AG04450 (cell line): ENCODE data around the gene KRT86. TPM values are rescaled to one million over a fixed set of nuclear protein-coding genes. Genes with fewer than 3 reads are reported as not detected.

ENCODE experiments used
- CTCF ChIA-PET: fragments of 300-600, 350-600 bp; formaldehyde crosslinking; extraction: SDS; loops from one replicate; lab custom pipeline; 2022; ENCODE audit warnings: antibody characterized with exemption, inconsistent platforms; lab: Charles Lee
- POLR2A ChIA-PET: fragments of 350-600 bp; formaldehyde crosslinking; extraction: SDS; loops from one replicate; lab custom pipeline; 2021; ENCODE audit warnings: antibody characterized with exemption, inconsistent platforms; lab: Yijun Ruan, JAX
- DNase-seq: peaks from one replicate; pipeline ENCODE4 v3.0.0-alpha.2; 2011; ENCODE audit warnings: low read depth, low spot score
- H3K27ac ChIP-seq: one replicate; pipeline ENCODE4 v1.5.1; 2012; ENCODE audit warnings: low read depth, low read length, control low read depth
- H3K27me3 ChIP-seq: one replicate; pipeline ENCODE4 v1.6.0; 2012; ENCODE audit warnings: low read length; ENCODE audit not compliant: control insufficient read depth, insufficient read depth
- H3K4me3 ChIP-seq: 2 replicates; pipeline ENCODE4 v1.5.1; 2011; ENCODE audit warnings: mild to moderate bottlenecking, low read depth, low read length, control low read depth
- H3K9me3 ChIP-seq: 2 replicates; pipeline ENCODE4 v1.5.1; 2012; ENCODE audit warnings: low read length; ENCODE audit not compliant: control insufficient read depth, insufficient read depth
- CTCF ChIP-seq: IDR thresholded peaks from 2 replicates; pipeline ENCODE4 v1.5.1; 2011; ENCODE audit warnings: low read depth, low read length, control low read depth, inconsistent platforms
- polyA plus RNA-seq: library from polyadenylated mRNA; depleted of rRNA; stranded (reverse); fragments of >200 nt; gene quantifications from 2 replicates; pipeline ENCODE4 v1.2.3, GENCODE V29; 2011

KRT86 gene
- polyA plus RNA-seq, 1 experiment: 0.04 TPM

GRCh38 chr12:52263761-52264434 lies 10.5 kb upstream of the KRT86 start:
- DNase-seq: no peak
- no peak overlapping the region for H3K4me3 ChIP-seq
- ChIA-PET CTCF (interaction anchor here (0.6 to 9.9 kb wide), 3 partner anchors 15 to 948 kb away, joined by 3 to 121 read pairs (median 4); no protein-coding TSS in a partner anchor), POLR2A (interaction anchor here (0.6 kb wide), 1 partner anchor 32 kb away, joined by 4 read pairs; no protein-coding TSS in a partner anchor)
- H3K27me3 ChIP-seq: peaks cover 26% of the 10 kb centered on the region
- H3K27ac ChIP-seq: no peak overlapping the region
- no peak for TF ChIP-seq CTCF
- peaks cover 7% of the 10 kb centered on the region for H3K9me3 ChIP-seq

GRCh38 chr12:52264435-52264825 lies 10.0 kb upstream of the KRT86 start:
- DNase-seq: no peak
- Histone ChIP-seq H3K27ac (no peak overlapping the region), H3K9me3 (peaks cover 7% of the 10 kb centered on the region), H3K4me3 (no peak overlapping the region), H3K27me3 (peaks cover 27% of the 10 kb centered on the region)
- CTCF ChIA-PET: interaction anchor here (1.0 to 9.9 kb wide), 3 partner anchors 15 to 52 kb away, joined by 3 to 121 read pairs (median 4); no protein-coding TSS in a partner anchor
- no peak for TF ChIP-seq CTCF
- POLR2A ChIA-PET: interaction anchor here (0.6 kb wide), 1 partner anchor 31 kb away, joined by 4 read pairs; no protein-coding TSS in a partner anchor

- CTCF ChIA-PET: interaction anchor here (1.1 to 9.9 kb wide), 3 partner anchors 13 to 110 kb away, joined by 3 to 121 read pairs (median 5); no protein-coding TSS in a partner anchor
- POLR2A ChIA-PET: no interaction called here
- TF ChIP-seq CTCF: no peak
- Histone ChIP-seq H3K4me3 (no peak overlapping the region), H3K9me3 (peaks cover 7% of the 10 kb centered on the region), H3K27ac (no peak overlapping the region), H3K27me3 (peaks cover 31% of the 10 kb centered on the region)
- DNase-seq: no peak
Measured at GRCh38 chr12:52266514-52266913, 7.9 kb upstream of the KRT86 start.

- Histone ChIP-seq H3K27ac (no peak overlapping the region), H3K27me3 (peaks cover 30% of the 10 kb centered on the region), H3K4me3 (no peak overlapping the region), H3K9me3 (peaks cover 5% of the 10 kb centered on the region)
- ChIA-PET POLR2A (no interaction called here), CTCF (interaction anchor here (9.9 kb wide), 1 partner anchor 12 kb away, joined by 121 read pairs; no protein-coding TSS in a partner anchor)
- no peak for TF ChIP-seq CTCF
- no peak for DNase-seq
Measured at GRCh38 chr12:52267266-52267665, 7.2 kb upstream of the KRT86 start.

- H3K27me3 ChIP-seq: peaks cover 30% of the 10 kb centered on the region
- no peak for TF ChIP-seq CTCF
- no peak for DNase-seq
- POLR2A ChIA-PET: no interaction called here
- CTCF ChIA-PET: interaction anchor here (1.3 to 9.9 kb wide), 2 partner anchors 12 to 46 kb away, joined by 3 to 121 read pairs; no protein-coding TSS in a partner anchor
- peaks cover under 1% of the 10 kb centered on the region for H3K9me3 ChIP-seq
- H3K4me3 ChIP-seq: no peak overlapping the region
- no peak overlapping the region for H3K27ac ChIP-seq
Measured at GRCh38 chr12:52267699-52268098, 6.7 kb upstream of the KRT86 start.
